ENCODE measurements around the gene CYTH2. TPM values are rescaled to one million over a fixed set of nuclear protein-coding genes. Genes with fewer than 3 reads are reported as not detected.

The CYTH2 gene
- total RNA-seq, 3 donors from 2014 or later (not counting 1 experiment from before 2014, with no cell fraction given), result 38.5 to 44.1 (median 39.2) TPM

GRCh38 chr19:48529156-48529555 is 60.0 kb downstream of the CYTH2 start:
- DNase-seq, result no peak
- Mint-ChIP-seq H3K9me3 (peaks cover 2 to 5% of the 10 kb centered on the region in 2 donors), H3K4me3 (no peak overlapping the region), H3K27ac (no peak overlapping the region), H3K36me3 (peaks cover 6% of the 10 kb centered on the region), H3K27me3 (ENCODE audit: low read depth in 2 of 2) (peaks cover 3 to 11% of the 10 kb centered on the region in 2 donors), H3K4me1 (no peaks in the 10 kb centered on the region)
- ATAC-seq, result no peak
- WGBS (ENCODE audit: insufficient coverage), result 97% methylated on average over 4 of the region's 4 CpGs
- no peak overlapping the region for H3K27ac ChIP-seq (ENCODE audit: low read length)
- H3K4me1 ChIP-seq (ENCODE audit: control insufficient read depth, insufficient read depth, low read length), result no peaks in the 10 kb centered on the region
- intact Hi-C loops (cut with micrococcal nuclease), result no loop called here
- H3K4me3 ChIP-seq (ENCODE audit: low read length), result no peak overlapping the region
- H3K27me3 ChIP-seq (ENCODE audit: control insufficient read depth, insufficient read depth, low read length), result no peaks in the 10 kb centered on the region
- H3K36me3 ChIP-seq (ENCODE audit: control insufficient read depth, insufficient read depth, low read length), result no peaks in the 10 kb centered on the region
- H3K9me3 ChIP-seq (ENCODE audit: control insufficient read depth, insufficient read depth, low read length), result peaks cover 23% of the 10 kb centered on the region
- no peak for TF ChIP-seq CTCF (IDR thresholded peaks at IDR 0.05)

- Histone ChIP-seq H3K4me1 (ENCODE audit: control insufficient read depth, insufficient read depth, low read length) (no peaks in the 10 kb centered on the region), H3K9me3 (ENCODE audit: control insufficient read depth, insufficient read depth, low read length) (peaks cover 18% of the 10 kb centered on the region), H3K27me3 (ENCODE audit: control insufficient read depth, insufficient read depth, low read length) (no peaks in the 10 kb centered on the region), H3K36me3 (ENCODE audit: control insufficient read depth, insufficient read depth, low read length) (no peaks in the 10 kb centered on the region), H3K27ac (ENCODE audit: low read length) (no peak overlapping the region), H3K4me3 (ENCODE audit: low read length) (no peak overlapping the region)
- Mint-ChIP-seq H3K27me3 (ENCODE audit: low read depth in 2 of 2) (peaks cover 0 to 9% of the 10 kb centered on the region in 2 donors), H3K36me3 (no peaks in the 10 kb centered on the region), H3K9me3 (peaks cover 2 to 3% of the 10 kb centered on the region in 2 donors), H3K4me1 (no peaks in the 10 kb centered on the region), H3K4me3 (no peak overlapping the region), H3K27ac (no peak overlapping the region)
- no peak for TF ChIP-seq CTCF (IDR thresholded peaks at IDR 0.05)
- 79% methylated on average over 20 of the region's 20 CpGs for WGBS (ENCODE audit: insufficient coverage)
- no peak for DNase-seq
- intact Hi-C loops (cut with micrococcal nuclease), result no loop called here
- ATAC-seq, result no peak
Observed at GRCh38 chr19:48530066-48530720, 61.0 kb downstream of the CYTH2 start.

- no peak for TF ChIP-seq CTCF (IDR thresholded peaks at IDR 0.05)
- no peaks in the 10 kb centered on the region for H3K36me3 Mint-ChIP-seq
- peaks cover 2 to 3% of the 10 kb centered on the region in 2 donors for H3K9me3 Mint-ChIP-seq
- 74% methylated on average over 5 of the region's 6 CpGs for WGBS (ENCODE audit: insufficient coverage)
- H3K4me3 Mint-ChIP-seq, result no peak overlapping the region
- no peaks in the 10 kb centered on the region for H3K4me1 Mint-ChIP-seq
- Histone ChIP-seq H3K27me3 (ENCODE audit: control insufficient read depth, insufficient read depth, low read length) (no peaks in the 10 kb centered on the region), H3K4me1 (ENCODE audit: control insufficient read depth, insufficient read depth, low read length) (no peaks in the 10 kb centered on the region), H3K27ac (ENCODE audit: low read length) (no peak overlapping the region), H3K36me3 (ENCODE audit: control insufficient read depth, insufficient read depth, low read length) (no peaks in the 10 kb centered on the region), H3K4me3 (ENCODE audit: low read length) (no peak overlapping the region), H3K9me3 (ENCODE audit: control insufficient read depth, insufficient read depth, low read length) (peaks cover 18% of the 10 kb centered on the region)
- intact Hi-C loops (cut with micrococcal nuclease), result no loop called here
- ATAC-seq, result no peak
- DNase-seq, result no peak
- no peak overlapping the region for H3K27ac Mint-ChIP-seq
- peaks cover 0 to 9% of the 10 kb centered on the region in 2 donors for H3K27me3 Mint-ChIP-seq (ENCODE audit: low read depth in 2 of 2)
Observed at GRCh38 chr19:48530770-48531169, 61.6 kb downstream of the CYTH2 start.

Other genes starting within 250 kb of the CYTH2 start
- gene CARD8, start 213.5 kb upstream of the CYTH2 start, total RNA-seq, result 100 to 1,000 TPM; 147 to 216 (median 154) TPM
- not detected for gene ZNF114, start 199.3 kb upstream of the CYTH2 start, total RNA-seq
- 100 to 1,000 TPM; 284 to 342 (median 334) TPM for gene EMP3, start 143.8 kb upstream of the CYTH2 start, total RNA-seq
- gene TMEM143, start 105.4 kb upstream of the CYTH2 start, total RNA-seq, result 10 to 100 TPM; 10.2 to 12.3 (median 11.1) TPM
- not detected for gene SYNGR4, start 105.0 kb upstream of the CYTH2 start, total RNA-seq
- gene KDELR1, start 77.8 kb upstream of the CYTH2 start, total RNA-seq, result 10 to 100 TPM; 41.5 to 47.5 (median 46.0) TPM
- under 1 TPM; 0.05 to 0.28 (median 0.07) TPM for gene GRIN2D, start 75.7 kb upstream of the CYTH2 start, total RNA-seq
- 10 to 100 TPM; 14.2 to 29.0 (median 16.7) TPM for gene GRWD1, start 23.4 kb upstream of the CYTH2 start, total RNA-seq
- 1 to 10 TPM in 1 of 3 donors, under 1 TPM in 2; 0.77 to 1.2 (median 0.85) TPM for gene KCNJ14, start 13.8 kb upstream of the CYTH2 start, total RNA-seq
- 1 to 10 TPM in 2 of 3 donors, under 1 TPM in 1; 0.64 to 2.9 (median 1.9) TPM for gene LMTK3, start 42.5 kb downstream of the CYTH2 start, total RNA-seq
- under 1 TPM in 1 of 3 donors, not detected in 2; 0.40 TPM for gene SULT2B1, start 82.8 kb downstream of the CYTH2 start, total RNA-seq
- not detected for gene SPACA4, start 137.4 kb downstream of the CYTH2 start, total RNA-seq
- gene FAM83E, start 145.7 kb downstream of the CYTH2 start, total RNA-seq, result 1 to 10 TPM in 2 of 3 donors, under 1 TPM in 1; 0.70 to 1.3 (median 1.1) TPM
- 1,000 to 10,000 TPM in 2 of 3 donors, 100 to 1,000 TPM in 1; 900 to 1,086 (median 1,066) TPM for gene RPL18, start 149.8 kb downstream of the CYTH2 start, total RNA-seq
- gene SPHK2, start 150.1 kb downstream of the CYTH2 start, total RNA-seq, result 10 to 100 TPM; 18.6 to 28.3 (median 23.2) TPM
- gene DBP, start 168.0 kb downstream of the CYTH2 start, total RNA-seq, result 10 to 100 TPM; 16.4 to 31.2 (median 24.3) TPM
- 10 to 100 TPM in 2 of 3 donors, 1 to 10 TPM in 1; 9.2 to 11.9 (median 11.0) TPM for gene CA11, start 176.8 kb downstream of the CYTH2 start, total RNA-seq
- 1 to 10 TPM; 1.3 to 3.4 (median 2.1) TPM for gene NTN5, start 203.6 kb downstream of the CYTH2 start, total RNA-seq
- gene FUT2, start 226.6 kb downstream of the CYTH2 start, total RNA-seq, result not detected